ENCODE measurements around the gene BRIP1.
"Not testable (repeated sequence)": the region's sequence is repeated elsewhere in the genome, so short reads cannot be mapped to it uniquely, and the experiment has no call there.

Gene BRIP1

GRCh38 chr17:61828694-61829093 lies 34.6 kb downstream of the BRIP1 start:
- H3K27me3 ChIP-seq (ENCODE audit: insufficient read depth, low read depth) = no peaks in the 10 kb centered on the region
- no peaks in the 10 kb centered on the region for H4K20me1 ChIP-seq (ENCODE audit: insufficient read depth)
- H3K4me2 ChIP-seq = no peak overlapping the region
- no peaks in the 10 kb centered on the region for H3K4me1 ChIP-seq (ENCODE audit: low read depth, poor library complexity, severe bottlenecking)
- H3K36me3 ChIP-seq (ENCODE audit: insufficient read depth) = no peaks in the 10 kb centered on the region
- H3K9ac ChIP-seq = no peak overlapping the region
- no peaks in the 10 kb centered on the region for H3K79me2 ChIP-seq (ENCODE audit: insufficient read depth, low read depth)
- H3K4me3 ChIP-seq (IDR thresholded peaks at IDR 0.05; ENCODE audit: insufficient read depth, low read depth, low read length) = no peak overlapping the region
- no peak for TF ChIP-seq CTCF (conservative IDR thresholded peaks at IDR 0.05; ENCODE audit: low read depth, low read length)
- no peak overlapping the region for H2AFZ ChIP-seq (ENCODE audit: low read depth)
- no peak overlapping the region for H3K27ac ChIP-seq

- no peaks in the 10 kb centered on the region for H3K27me3 ChIP-seq (ENCODE audit: insufficient read depth, low read depth)
- no peak overlapping the region for H3K4me2 ChIP-seq
- H2AFZ ChIP-seq (ENCODE audit: low read depth) = no peak overlapping the region
- no peaks in the 10 kb centered on the region for H3K36me3 ChIP-seq (ENCODE audit: insufficient read depth)
- no peak for TF ChIP-seq CTCF (conservative IDR thresholded peaks at IDR 0.05; ENCODE audit: low read depth, low read length)
- H3K4me3 ChIP-seq (IDR thresholded peaks at IDR 0.05; ENCODE audit: insufficient read depth, low read depth, low read length) = no peak overlapping the region
- H3K9ac ChIP-seq = no peak overlapping the region
- H3K79me2 ChIP-seq (ENCODE audit: insufficient read depth, low read depth) = no peaks in the 10 kb centered on the region
- H3K27ac ChIP-seq = no peak overlapping the region
- no peaks in the 10 kb centered on the region for H4K20me1 ChIP-seq (ENCODE audit: insufficient read depth)
- H3K4me1 ChIP-seq (ENCODE audit: low read depth, poor library complexity, severe bottlenecking) = no peaks in the 10 kb centered on the region
Measured at GRCh38 chr17:61827649-61828395, 35.5 kb downstream of the BRIP1 start.

GRCh38 chr17:61826866-61827265 lies 36.5 kb downstream of the BRIP1 start:
- not testable (repeated sequence) for H3K27ac ChIP-seq; H3K36me3 ChIP-seq (ENCODE audit: insufficient read depth); H3K4me3 ChIP-seq (IDR thresholded peaks at IDR 0.05; ENCODE audit: insufficient read depth, low read depth, low read length); H3K9ac ChIP-seq; H2AFZ ChIP-seq (ENCODE audit: low read depth); H3K79me2 ChIP-seq (ENCODE audit: insufficient read depth, low read depth); H3K27me3 ChIP-seq (ENCODE audit: insufficient read depth, low read depth); H3K4me1 ChIP-seq (ENCODE audit: low read depth, poor library complexity, severe bottlenecking); H4K20me1 ChIP-seq (ENCODE audit: insufficient read depth); H3K4me2 ChIP-seq

GRCh38 chr17:61826198-61826597 lies 37.1 kb downstream of the BRIP1 start:
- H3K4me2 ChIP-seq; H3K4me1 ChIP-seq (ENCODE audit: low read depth, poor library complexity, severe bottlenecking); H4K20me1 ChIP-seq (ENCODE audit: insufficient read depth); H3K27me3 ChIP-seq (ENCODE audit: insufficient read depth, low read depth); H3K79me2 ChIP-seq (ENCODE audit: insufficient read depth, low read depth); H3K27ac ChIP-seq; H3K9ac ChIP-seq; H2AFZ ChIP-seq (ENCODE audit: low read depth); H3K36me3 ChIP-seq (ENCODE audit: insufficient read depth); H3K4me3 ChIP-seq (IDR thresholded peaks at IDR 0.05; ENCODE audit: insufficient read depth, low read depth, low read length): not testable (repeated sequence)

DNA sequence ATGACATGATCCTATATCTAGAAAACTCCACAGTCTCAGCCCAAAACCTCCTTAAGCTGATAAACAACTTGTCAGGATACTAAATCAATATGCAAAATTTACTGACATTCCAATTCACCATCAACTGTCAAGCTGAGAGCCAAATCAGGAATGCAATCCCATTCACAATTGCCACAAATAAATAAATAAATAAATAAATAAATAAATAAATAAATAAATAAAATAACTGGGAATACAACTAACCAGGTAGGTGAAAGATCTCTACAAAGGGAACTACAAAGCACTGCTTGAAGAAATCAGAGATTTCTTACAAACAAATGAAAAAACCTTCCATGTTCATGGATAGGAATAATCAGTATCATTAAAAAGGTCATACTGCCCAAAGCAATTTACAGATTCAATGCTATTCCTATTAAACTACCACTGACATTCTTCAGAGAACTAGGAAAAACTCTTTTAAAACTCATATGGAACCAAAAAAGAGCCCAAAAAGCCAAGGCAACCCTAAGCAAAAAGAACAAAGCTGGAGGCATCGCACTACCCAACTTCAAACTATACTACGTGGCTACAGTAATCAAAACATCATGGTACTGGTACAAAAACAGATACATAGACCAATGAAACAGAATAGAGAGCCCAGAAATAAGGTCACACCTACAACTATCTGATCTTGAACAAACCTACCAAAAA lies 37.7 kb downstream of the BRIP1 start:
- Histone ChIP-seq H3K4me3 (IDR thresholded peaks at IDR 0.05; ENCODE audit: insufficient read depth, low read depth, low read length) (no peak overlapping the region), H3K27me3 (ENCODE audit: insufficient read depth, low read depth) (no peaks in the 10 kb centered on the region), H3K4me2 (no peak overlapping the region), H3K9ac (no peak overlapping the region), H3K36me3 (ENCODE audit: insufficient read depth) (no peaks in the 10 kb centered on the region), H3K4me1 (ENCODE audit: low read depth, poor library complexity, severe bottlenecking) (peaks cover 10% of the 10 kb centered on the region), H3K79me2 (ENCODE audit: insufficient read depth, low read depth) (no peaks in the 10 kb centered on the region), H4K20me1 (ENCODE audit: insufficient read depth) (0 out of 2 replicates have a peak, but pooled peaks cover 6% of the 10 kb centered on the region), H2AFZ (ENCODE audit: low read depth) (no peak overlapping the region), H3K27ac (no peak overlapping the region)
- TF ChIP-seq CTCF (conservative IDR thresholded peaks at IDR 0.05; ENCODE audit: low read depth, low read length) = no peak

Measured in KMS-11 (cell line).